NCI-H2196 (cell line): ENCODE measurements around the gene RTN4IP1.
"Not testable (repeated sequence)": the region's sequence is repeated elsewhere in the genome, so short reads cannot be mapped to it uniquely, and the experiment has no call there.

ENCODE experiments used
- DNase-seq: peaks from one replicate; lab custom pipeline; 2025; ENCODE audit not compliant: unreplicated experiment; lab: John Stamatoyannopoulos, UW

Gene RTN4IP1

GRCh38 chr6:106628658-106629102, 618 bp downstream of the RTN4IP1 start:
- no peak for DNase-seq

- not testable (repeated sequence) for DNase-seq
Measured at GRCh38 chr6:106627760-106628159, 1.5 kb downstream of the RTN4IP1 start.

GRCh38 chr6:106626485-106626884, 2.8 kb downstream of the RTN4IP1 start:
- no peak for DNase-seq

GRCh38 chr6:106623039-106623438, 6.3 kb downstream of the RTN4IP1 start:
- DNase-seq, result no peak

GRCh38 chr6:106622412-106622811, 6.9 kb downstream of the RTN4IP1 start:
- DNase-seq, result no peak

GRCh38 chr6:106620931-106621672, 8.2 kb downstream of the RTN4IP1 start:
- no peak for DNase-seq

GRCh38 chr6:106619223-106619622, 10.1 kb downstream of the RTN4IP1 start:
- DNase-seq, result no peak

GRCh38 chr6:106618324-106618723, 11.0 kb downstream of the RTN4IP1 start:
- DNase-seq, result no peak

GRCh38 chr6:106617857-106618256, 11.4 kb downstream of the RTN4IP1 start:
- no peak for DNase-seq

GRCh38 chr6:106617302-106617701, 12.0 kb downstream of the RTN4IP1 start:
- no peak for DNase-seq

- no peak for DNase-seq
Measured at GRCh38 chr6:106614592-106615257, 14.6 kb downstream of the RTN4IP1 start.

GRCh38 chr6:106614166-106614565, 15.1 kb downstream of the RTN4IP1 start:
- DNase-seq, result no peak

- DNase-seq, result no peak
Measured at GRCh38 chr6:106613590-106613989, 15.7 kb downstream of the RTN4IP1 start.

- no peak for DNase-seq
Measured at GRCh38 chr6:106612671-106613416, 16.5 kb downstream of the RTN4IP1 start.

- no peak for DNase-seq
Measured at GRCh38 chr6:106611030-106611429, 18.3 kb downstream of the RTN4IP1 start.

- peak; percentile 47 for DNase-seq
Measured at GRCh38 chr6:106609699-106610098, 19.6 kb downstream of the RTN4IP1 start.

GRCh38 chr6:106608080-106608668, 21.1 kb downstream of the RTN4IP1 start:
- DNase-seq, result peak; percentile 32

- DNase-seq, result no peak
Measured at GRCh38 chr6:106600329-106600728, 29.0 kb downstream of the RTN4IP1 start.

GRCh38 chr6:106599440-106599839, 29.9 kb downstream of the RTN4IP1 start:
- DNase-seq, result no peak

GRCh38 chr6:106591111-106591825, 38.0 kb downstream of the RTN4IP1 start:
- no peak for DNase-seq

GRCh38 chr6:106588937-106589336, 40.4 kb downstream of the RTN4IP1 start:
- not testable (repeated sequence) for DNase-seq
